ENCODE results near the gene LY6G6F.

Gene LY6G6F

GRCh38 chr6:31734821-31735406 is 28.2 kb downstream of the LY6G6F start:
- peak in 1 of 10 donors; percentile 70 for DNase-seq
- intact Hi-C loops (cut with DNase I): loop anchor here (10.0 kb wide), 1 partner anchor 60 kb away; the partner anchor contains the start of gene VARS1

- intact Hi-C loops (cut with DNase I): loop anchor here (10.0 kb wide), 1 partner anchor 59 kb away; the partner anchor contains the start of gene VARS1
- peak in 2 of 10 donors; percentile 26 to 81 for DNase-seq
Observed at GRCh38 chr6:31736021-31736767, 29.5 kb downstream of the LY6G6F start, which contains the start of gene CLIC1. Gene CLIC1 (minus strand): TSS chr6:31736530. CDS start chr6:31736300, 230 bp downstream.

GRCh38 chr6:31736768-31737314 is 30.2 kb downstream of the LY6G6F start:
- intact Hi-C loops (cut with DNase I): loop anchor here (10.0 kb wide), 1 partner anchor 58 kb away; the partner anchor contains the start of gene VARS1
- no peak for DNase-seq

- DNase-seq: peak in 1 of 10 donors; percentile 9
- intact Hi-C loops (cut with DNase I): loop anchor here (10.0 kb wide), 1 partner anchor 57 kb away; the partner anchor contains the start of gene VARS1
Observed at GRCh38 chr6:31737315-31737990, 30.8 kb downstream of the LY6G6F start.

DNA sequence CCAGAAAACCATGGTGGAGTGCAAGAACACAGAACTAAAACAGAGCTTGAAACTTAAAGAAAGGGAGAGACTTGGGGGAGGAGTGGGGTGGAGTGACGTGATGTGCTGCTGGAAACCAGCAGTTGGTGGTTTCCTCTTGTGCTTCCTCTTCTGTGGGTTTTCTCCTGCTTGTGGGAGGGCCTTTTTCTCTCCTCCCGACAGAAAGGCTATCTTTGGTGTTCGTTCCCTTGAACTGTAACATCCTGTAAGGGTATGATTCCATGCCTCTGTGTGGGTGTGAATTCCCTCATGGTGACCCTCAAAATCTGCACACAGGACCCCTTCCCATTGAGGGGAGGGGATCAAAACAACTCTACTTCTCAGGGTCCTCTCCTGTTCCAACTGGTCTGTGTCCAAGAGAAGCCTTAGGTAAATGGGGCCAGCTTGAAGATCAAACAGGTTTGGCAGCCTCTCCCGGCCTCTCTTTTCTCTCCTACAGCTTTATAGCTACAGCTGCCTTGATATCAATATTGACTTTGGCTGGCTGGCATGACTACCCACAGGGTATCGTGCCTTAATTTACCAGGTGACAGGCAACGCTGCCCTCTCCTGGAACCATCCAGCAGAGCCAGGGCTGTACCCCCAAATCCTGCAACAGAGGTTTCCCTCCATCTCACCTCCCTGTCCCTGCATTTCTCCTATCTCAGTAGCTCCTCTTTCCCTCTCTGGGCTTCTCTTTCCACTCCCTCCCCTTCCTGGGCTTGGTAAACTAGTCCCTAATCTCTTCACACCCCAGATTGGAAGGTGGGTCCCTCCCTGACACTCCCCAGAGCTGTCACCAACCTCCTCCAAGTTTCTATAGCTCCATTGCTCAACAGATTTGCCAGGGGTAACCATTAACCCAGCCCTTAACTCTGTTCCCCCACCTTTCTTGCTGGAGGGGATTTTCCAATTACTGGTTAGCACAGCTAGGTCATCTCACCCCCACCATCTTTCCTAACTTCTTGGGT is 31.6 kb downstream of the LY6G6F start:
- DNase-seq: no peak
- intact Hi-C loops (cut with DNase I): loop anchor here (10.0 kb wide), 1 partner anchor 57 kb away; the partner anchor contains the start of gene VARS1

- intact Hi-C loops (cut with DNase I): loop anchor here (10.0 kb wide), 1 partner anchor 55 kb away; the partner anchor contains the start of gene VARS1
- DNase-seq: peak; percentile 95 to 100 (median 98)
Observed at GRCh38 chr6:31739639-31740396, 33.2 kb downstream of the LY6G6F start, which contains the start of gene MSH5. Gene MSH5 (plus strand): TSS chr6:31740005. CDS start chr6:31740467, 462 bp downstream.

GRCh38 chr6:31740397-31741223 is 33.9 kb downstream of the LY6G6F start:
- intact Hi-C loops (cut with DNase I): no loop called here

DNA sequence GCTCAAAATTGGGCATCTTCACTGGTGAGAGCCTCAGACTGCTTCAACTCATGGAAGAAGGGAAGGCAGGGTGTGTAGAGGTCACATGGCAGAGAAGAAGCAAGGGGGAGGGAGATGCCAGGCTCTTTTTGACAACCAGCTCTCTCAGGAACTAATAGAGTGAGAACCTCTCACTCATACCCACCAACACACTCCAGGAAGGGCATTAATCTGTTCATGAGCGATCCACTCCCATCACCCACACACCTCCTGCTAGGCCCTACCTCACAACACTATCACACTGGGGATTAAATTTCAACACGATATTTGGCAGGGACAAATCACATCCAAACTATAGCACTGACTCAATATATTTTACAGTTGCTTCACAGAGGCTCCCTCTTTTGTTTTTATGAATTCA is 35.1 kb downstream of the LY6G6F start:
- DNase-seq: peak in 1 of 10 donors; percentile 8
- intact Hi-C loops (cut with DNase I): no loop called here

More at GRCh38 chr6:31740397-31741223, 33.9 kb downstream of the LY6G6F start:
- no peak for DNase-seq

DNA sequence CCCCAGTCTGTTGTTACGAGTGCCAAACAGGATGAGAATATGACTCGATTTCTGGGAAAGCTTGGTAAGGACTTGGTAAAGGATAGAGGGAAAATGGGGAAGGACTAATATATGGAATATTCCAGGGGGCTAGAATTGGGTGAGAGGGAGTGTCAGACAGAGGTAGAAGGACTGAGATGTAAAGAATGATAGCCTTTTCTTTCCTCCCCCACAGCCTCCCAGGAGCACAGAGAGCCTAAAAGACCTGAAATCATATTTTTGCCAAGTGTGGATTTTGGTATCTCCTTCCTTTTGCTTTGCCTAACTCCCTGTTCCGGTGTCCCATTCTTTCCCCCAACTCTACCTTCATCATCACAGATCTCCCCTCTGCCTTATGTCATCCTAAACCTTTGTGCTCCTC is 36.2 kb downstream of the LY6G6F start:
- no peak for DNase-seq
- intact Hi-C loops (cut with DNase I): no loop called here

DNA sequence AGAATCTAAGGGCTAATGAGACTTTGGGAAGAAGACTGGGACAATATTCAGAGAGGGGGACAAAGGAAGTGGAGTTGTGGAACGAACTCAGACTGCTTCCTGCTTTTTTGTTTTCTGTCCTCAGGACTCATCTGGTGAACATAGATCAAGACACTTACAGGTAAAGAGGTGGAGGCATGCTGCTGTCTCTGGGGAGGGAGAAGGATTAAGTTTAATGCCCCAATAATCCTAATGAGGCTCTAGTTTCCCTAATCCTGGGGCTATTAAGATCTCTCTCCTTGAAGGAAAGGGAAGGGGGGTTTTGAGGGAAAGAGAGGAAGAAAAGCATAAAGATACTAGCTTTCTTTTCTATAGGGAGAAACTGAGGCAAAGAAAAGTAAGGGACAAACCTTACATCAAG is 37.8 kb downstream of the LY6G6F start:
- intact Hi-C loops (cut with DNase I): no loop called here
- DNase-seq: no peak

- intact Hi-C loops (cut with DNase I): no loop called here
Observed at GRCh38 chr6:31749301-31750036, 42.8 kb downstream of the LY6G6F start.

GRCh38 chr6:31750411-31751022 is 43.9 kb downstream of the LY6G6F start:
- intact Hi-C loops (cut with DNase I): no loop called here
- no peak for DNase-seq

More at GRCh38 chr6:31749301-31750036, 42.8 kb downstream of the LY6G6F start:
- DNase-seq: no peak

DNA sequence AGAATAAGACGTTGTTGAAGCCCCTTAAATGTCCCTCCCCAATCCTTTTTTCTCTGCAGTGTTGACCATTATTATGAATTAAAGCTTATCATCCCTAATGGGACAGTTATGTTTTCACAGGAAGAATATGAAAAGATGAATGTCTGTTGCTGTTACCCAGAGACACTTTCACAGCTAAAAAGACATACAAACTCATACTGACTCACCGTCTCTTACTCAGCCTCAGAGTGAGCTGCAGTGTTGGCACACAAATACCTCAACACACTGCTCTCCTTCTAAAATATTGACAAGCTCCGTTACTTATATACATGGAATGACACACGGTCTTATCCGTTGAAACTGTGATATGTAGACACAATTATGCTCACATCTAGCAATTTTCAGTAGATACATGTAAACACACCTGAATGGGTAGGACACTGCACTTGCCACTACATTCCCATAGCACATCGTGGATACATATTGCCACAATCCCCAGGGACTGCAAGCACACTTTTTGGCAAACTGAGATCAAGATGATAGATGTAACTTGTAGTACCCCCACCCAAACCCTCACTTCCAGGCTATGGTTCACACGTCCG is 46.2 kb downstream of the LY6G6F start:
- intact Hi-C loops (cut with DNase I): no loop called here

DNA sequence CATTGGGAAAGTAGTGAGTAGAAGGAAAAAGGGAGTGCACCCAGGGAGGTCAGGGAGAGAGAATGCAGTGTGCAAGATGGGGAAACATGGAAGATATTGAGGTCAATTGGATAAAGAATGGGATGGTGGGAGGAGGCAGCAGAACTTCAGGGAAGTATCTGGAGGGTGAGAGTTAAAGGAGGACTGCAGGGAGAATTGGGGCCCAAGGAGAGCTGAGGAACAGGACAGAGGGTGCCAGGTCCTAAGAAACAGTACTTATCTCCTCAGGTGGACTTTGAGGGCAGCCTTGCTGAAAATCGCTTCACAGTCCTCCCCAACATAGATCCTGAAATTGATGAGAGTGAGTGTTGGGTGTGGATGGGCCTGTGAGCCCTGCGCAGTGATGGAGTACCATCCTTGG is 51.6 kb downstream of the LY6G6F start:
- DNase-seq: peak in 1 of 10 donors; percentile 19
- intact Hi-C loops (cut with DNase I): no loop called here

More for the DNA sequence above, 46.2 kb downstream of the LY6G6F start:
- no peak for DNase-seq

Measured in posterior cingulate gyrus (tissue), 11 donors.